H1 (cell line): ENCODE measurements around the gene PCDH9. TPM values are rescaled to one million over a fixed set of nuclear protein-coding genes. Genes with fewer than 3 reads are reported as not detected.

Experiments
- BACH1 ChIP-seq: IDR thresholded peaks from 2 replicates; pipeline ENCODE4 v1.6.1; 2012; ENCODE audit warnings: low read length, improper control_type of control experiment
- CHD7 ChIP-seq: fragments of 300-600 bp; sonication (generic); IDR thresholded peaks from 2 replicates; pipeline ENCODE4 v1.7.1; 2012; ENCODE audit warnings: low read length, moderate library complexity, mild to moderate bottlenecking, inconsistent platforms; ENCODE audit not compliant: insufficient replicate concordance
- PHF8 ChIP-seq: fragments of 200-600 bp; sonication (generic); conservative IDR thresholded peaks from 2 replicates; pipeline ENCODE4 v1.7.1; 2012; ENCODE audit warnings: low read depth, mild to moderate bottlenecking, inconsistent platforms, low read length, moderate library complexity
- SAP30 ChIP-seq: fragments of 300-600 bp; sonication (generic); IDR thresholded peaks from 2 replicates; pipeline ENCODE4 v1.7.1; 2012; ENCODE audit warnings: low read length, moderate library complexity, mild to moderate bottlenecking, inconsistent platforms; ENCODE audit not compliant: insufficient read depth, insufficient replicate concordance
- polyA plus RNA-seq, 7 experiments: library from polyadenylated mRNA; depleted of rRNA in 3 of 7; stranded (reverse) in 5 of 7; unstranded in 2 of 7; fragments of >200 nt in 5 of 7; fragments of 200-250 nt in 2 of 7; gene quantifications; 1 replicate in 5 of 7; 2 replicates in 1 of 7; 4 replicates in 1 of 7; pipeline versions ENCODE4 v1.2.1 to v1.2.3, GENCODE V29; 2011 to 2013; ENCODE audit warnings: missing spikeins in 2 of 7, mixed read lengths in 2 of 7
- total RNA-seq: library from RNA; stranded (reverse); fragmentation: NEBNext Ultra II Directional; extraction: Animal tissue kit (Norgen Biotek cat#: 25700); gene quantifications from 2 replicates; pipeline ENCODE4 v1.2.1, GENCODE V29; 2021

The PCDH9 gene
- total and polyA plus RNA-seq, 2 of the 8 experiments (the other 6 are each of a cell fraction or from before 2014, with no cell fraction given), result 0.12 to 0.60 TPM

GRCh38 chr13:66358564-66358963 lies 871.6 kb downstream of the PCDH9 start (continued):
- TF ChIP-seq BACH1, result no peak
- TF ChIP-seq PHF8, result no peak
- no peak for TF ChIP-seq CHD7
- no peak for TF ChIP-seq SAP30
